ENCODE results near the gene KSR1. TPM values are rescaled to one million over a fixed set of nuclear protein-coding genes. Genes with fewer than 3 reads are reported as not detected.

KSR1 gene
- total and polyA plus RNA-seq, 2 of the 8 experiments (the other 6 are each of a cell fraction or from before 2014, with no cell fraction given), result 14.1 to 34.7 TPM

GRCh38 chr17:27570578-27570914 is 114.3 kb downstream of the KSR1 start:
- H3K79me1 ChIP-seq (ENCODE audit: low read depth, low read length), result peaks cover 6% of the 10 kb centered on the region; the same call in 1 of the 2 replicates
- H2BK120ac ChIP-seq (replicated peaks; ENCODE audit: low read depth, low read length), result no peak overlapping the region
- H2BK12ac ChIP-seq (ENCODE audit: low read depth, low read length), result no peak overlapping the region
- H3K9ac ChIP-seq (replicated peaks in 1 of 4; ENCODE audit: extremely low read depth in 1 of 4, low read depth in 3 of 4, low read length in 3 of 4), result no peak overlapping the region
- no peak overlapping the region for H2BK20ac ChIP-seq (ENCODE audit: low read length)
- H2AFZ ChIP-seq (ENCODE audit: low read length), result no peak overlapping the region
- TF ChIP-seq SIN3A (conservative IDR thresholded peaks at IDR 0.05 in 1 of 2, IDR thresholded peaks at IDR 0.05 in 1 of 2; ENCODE audit: low read depth in 1 of 2, low read length in 2 of 2), result no peak
- TF ChIP-seq ASH2L (IDR thresholded peaks at IDR 0.05; ENCODE audit: low read length), result no peak
- TF ChIP-seq USF2 (IDR thresholded peaks at IDR 0.05; ENCODE audit: low read length), result no peak
- no peak for TF ChIP-seq BCL11A (IDR thresholded peaks at IDR 0.05; ENCODE audit: low read depth in 2 of 2, low read length in 2 of 2)
- no peak for TF ChIP-seq YY1 (IDR thresholded peaks at IDR 0.05; ENCODE audit: low read depth, low read length)
- no peak for TF ChIP-seq FOSL1 (IDR thresholded peaks at IDR 0.05; ENCODE audit: insufficient read depth, low read depth, low read length)
- TF ChIP-seq SP1 (IDR thresholded peaks at IDR 0.05; ENCODE audit: low read depth, low read length), result no peak
- no peak for TF ChIP-seq MAX (IDR thresholded peaks at IDR 0.05)
- no peak for TF ChIP-seq E2F6 (IDR thresholded peaks at IDR 0.05)
- no peak for TF ChIP-seq HDAC6 (IDR thresholded peaks at IDR 0.05; ENCODE audit: low read depth, low read length)
- no peaks in the 10 kb centered on the region for H3K36me3 ChIP-seq (ENCODE audit: control insufficient read depth in 2 of 4, insufficient read depth in 4 of 4, low read length in 3 of 4)
- H3K14ac ChIP-seq (ENCODE audit: insufficient read length), result no peak overlapping the region
- H3K9me3 ChIP-seq (ENCODE audit: insufficient read depth in 2 of 2, low read depth in 1 of 2, low read length in 1 of 2), result no peaks in the 10 kb centered on the region
- no peak overlapping the region for H3K27ac ChIP-seq (ENCODE audit: low read depth, low read length)
- DNase-seq (ENCODE audit: low read depth in 1 of 2, low spot score in 2 of 2) (no peak), FAIRE-seq (no peak)
- H3K18ac ChIP-seq (ENCODE audit: extremely low read depth, low read length), result peak overlapping the region; percentile 41; the same call in 1 of the 2 replicates
- peak overlapping the region; percentile 64; the same call in 1 of the 2 replicates for H2BK5ac ChIP-seq (ENCODE audit: low read depth, low read length)
- H3K79me2 ChIP-seq (ENCODE audit: control insufficient read depth in 1 of 2, insufficient read depth in 2 of 2, low read length in 2 of 2), result peaks cover 0 to 17% of the 10 kb centered on the region in 2 experiments; a peak in 1 of 4 replicates
- peaks cover 0 to 2% of the 10 kb centered on the region in 2 experiments for H4K20me1 ChIP-seq (replicated peaks in 1 of 2; ENCODE audit: control insufficient read depth in 1 of 2, insufficient read depth in 2 of 2, low read length in 2 of 2)
- H4K5ac ChIP-seq (ENCODE audit: insufficient read length, low read depth, low read length), result no peak overlapping the region
- H3K23ac ChIP-seq (ENCODE audit: insufficient read length), result no peak overlapping the region
- no peak overlapping the region for H3K4ac ChIP-seq (replicated peaks; ENCODE audit: insufficient read length, low read depth, low read length)
- no peak overlapping the region for H2BK15ac ChIP-seq (ENCODE audit: low read length)
- 97% methylated on average over 7 of the region's 7 CpGs; no CpG with 5 or more reads in 1 of the 2 experiments for WGBS, 2 experiments (ENCODE audit: extremely low coverage in 1 of 2, insufficient coverage in 1 of 2, insufficient read length in 1 of 2, insufficient replicate concordance in 2 of 2, low coverage in 1 of 2, low lambda C conversion rate in 2 of 2, missing lambda C conversion rate in 1 of 2)
- no peaks in the 10 kb centered on the region; the same call in 1 of the 2 replicates for H3K23me2 ChIP-seq (ENCODE audit: low read depth, low read length)
- H4K8ac ChIP-seq (ENCODE audit: extremely low read depth, insufficient read depth, low read length), result no peak overlapping the region
- no peaks in the 10 kb centered on the region for H3K27me3 ChIP-seq (replicated peaks in 1 of 4; ENCODE audit: control insufficient read depth in 3 of 4, extremely low read depth in 1 of 4, insufficient read depth in 3 of 4, low read length in 3 of 4)
- no peak overlapping the region for H4K91ac ChIP-seq (replicated peaks; ENCODE audit: insufficient read length, low read length)
- H3K4me1 ChIP-seq (replicated peaks in 1 of 4; ENCODE audit: control insufficient read depth in 3 of 4, insufficient read depth in 4 of 4, low read length in 3 of 4), result peaks cover 2 to 15% (median 7%) of the 10 kb centered on the region in 4 experiments; a peak in 5 of 7 replicates
- no peak overlapping the region for H3K4me3 ChIP-seq (ENCODE audit: extremely low read depth in 1 of 4, insufficient read depth in 2 of 4, low read depth in 3 of 4, low read length in 4 of 4)
- ChIA-PET CTCF (ENCODE audit: partially characterized antibody) (interaction anchor here (0.9 to 3.5 kb wide), 10 partner anchors 10 to 135 kb away, joined by 3 to 39 read pairs (median 6); partner anchors contain the start of gene KSR1), POLR2A (ENCODE audit: partially characterized antibody) (no interaction called here)
- no peak overlapping the region for H3K56ac ChIP-seq (replicated peaks; ENCODE audit: insufficient read length, low read depth, low read length)
- no peak overlapping the region for H3K4me2 ChIP-seq (ENCODE audit: insufficient read depth in 1 of 2, low read depth in 2 of 2, low read length in 2 of 2)
- H2AK5ac ChIP-seq (ENCODE audit: low read depth, low read length), result peak overlapping the region; percentile 32; the same call in 1 of the 2 replicates

All from H1 (cell line).